Astrocyte (in vitro differentiated cells and primary cell): ENCODE results near the gene AMPD3. TPM values are rescaled to one million over a fixed set of nuclear protein-coding genes. Genes with fewer than 3 reads are reported as not detected.

Experiments used
- DNase-seq: peaks from one replicate; pipeline ENCODE4 v3.0.0-alpha.2; 2010; ENCODE audit warnings: low read depth
- FAIRE-seq: peaks from 2 replicates; lab custom pipeline; 2011; peaks lifted over from hg19 to GRCh38; lab: Jason Lieb, UNC
- H2AFZ ChIP-seq: 2 replicates; pipeline ENCODE4 v1.6.0; 2012; ENCODE audit warnings: low read depth, low read length, inconsistent platforms
- H3K27ac ChIP-seq: 2 replicates; pipeline ENCODE4 v1.5.1; 2011; ENCODE audit warnings: low read depth, low read length, inconsistent platforms
- H3K27me3 ChIP-seq: 2 replicates; pipeline ENCODE4 v1.6.0; 2011; ENCODE audit warnings: low read length, inconsistent platforms; ENCODE audit not compliant: insufficient read depth
- H3K36me3 ChIP-seq: 2 replicates; pipeline ENCODE4 v1.5.1; 2011; ENCODE audit warnings: low read length, inconsistent platforms; ENCODE audit not compliant: insufficient read depth
- H3K4me1 ChIP-seq: 2 replicates; pipeline ENCODE4 v1.5.1; 2011; ENCODE audit warnings: low read length, inconsistent platforms; ENCODE audit not compliant: insufficient read depth
- H3K4me2 ChIP-seq: 2 replicates; pipeline ENCODE4 v1.6.0; 2012; ENCODE audit warnings: low read length, inconsistent platforms
- H3K4me3 ChIP-seq: 2 replicates; pipeline ENCODE4 v1.5.1; 2011; ENCODE audit warnings: low read depth, mild to moderate bottlenecking, low read length, inconsistent platforms; ENCODE audit not compliant: insufficient read depth
- H3K79me2 ChIP-seq: 2 replicates; pipeline ENCODE4 v1.6.0; 2012; ENCODE audit warnings: mild to moderate bottlenecking, low read length, inconsistent platforms; ENCODE audit not compliant: insufficient read depth
- H3K9ac ChIP-seq: 2 replicates; pipeline ENCODE4 v1.6.0; 2012; ENCODE audit warnings: mild to moderate bottlenecking, low read length, inconsistent platforms
- H3K9me3 ChIP-seq: 2 replicates; pipeline ENCODE4 v1.5.1; 2012; ENCODE audit warnings: low read depth, mild to moderate bottlenecking, low read length, inconsistent platforms; ENCODE audit not compliant: insufficient read depth
- H4K20me1 ChIP-seq: 2 replicates; pipeline ENCODE4 v1.6.0; 2012; ENCODE audit warnings: low read length, inconsistent platforms; ENCODE audit not compliant: insufficient read depth
- H3K27ac Mint-ChIP-seq: one replicate; pipeline ENCODE4 v1.8.0; 2021; ENCODE audit warnings: mild to moderate bottlenecking, mixed read lengths; ENCODE audit not compliant: unreplicated experiment
- H3K27me3 Mint-ChIP-seq: one replicate; pipeline ENCODE4 v1.8.0; 2021; ENCODE audit warnings: low read depth, mixed read lengths; ENCODE audit not compliant: unreplicated experiment
- H3K36me3 Mint-ChIP-seq: one replicate; pipeline ENCODE4 v1.8.0; 2021; ENCODE audit warnings: low read depth, mixed read lengths; ENCODE audit not compliant: unreplicated experiment
- H3K4me1 Mint-ChIP-seq: one replicate; pipeline ENCODE4 v1.8.0; 2021; ENCODE audit warnings: low read depth, mixed read lengths; ENCODE audit not compliant: unreplicated experiment
- H3K4me3 Mint-ChIP-seq: one replicate; pipeline ENCODE4 v1.8.0; 2021; ENCODE audit warnings: mild to moderate bottlenecking, moderate library complexity, mixed read lengths; ENCODE audit not compliant: unreplicated experiment
- H3K9me3 Mint-ChIP-seq: one replicate; pipeline ENCODE4 v1.8.0; 2021; ENCODE audit warnings: mild to moderate bottlenecking, mixed read lengths; ENCODE audit not compliant: unreplicated experiment
- CTCF ChIP-seq: IDR thresholded peaks from 2 replicates; pipeline ENCODE4 v1.5.1; 2011; ENCODE audit warnings: low read depth, mild to moderate bottlenecking, inconsistent platforms, low read length, moderate library complexity; ENCODE audit not compliant: insufficient read depth
- EZH2 ChIP-seq: IDR thresholded peaks from 2 replicates; pipeline ENCODE4 v1.6.1; 2012; ENCODE audit warnings: mild to moderate bottlenecking, low read length, inconsistent platforms; ENCODE audit not compliant: insufficient read depth
- total RNA-seq: library from RNA; stranded (reverse); gene quantifications from 2 replicates; pipeline ENCODE4 v1.2.1, GENCODE V29; 2021

The AMPD3 gene
- total RNA-seq, 1 donor from 2014 or later: 5.6 TPM

- Mint-ChIP-seq H3K9me3 (no peaks in the 10 kb centered on the region), H3K4me3 (no peak overlapping the region), H3K4me1 (no peaks in the 10 kb centered on the region), H3K27ac (no peak overlapping the region), H3K27me3 (no peaks in the 10 kb centered on the region), H3K36me3 (peaks cover 3% of the 10 kb centered on the region)
- peaks cover 5% of the 10 kb centered on the region for H3K4me1 ChIP-seq
- H4K20me1 ChIP-seq: no peaks in the 10 kb centered on the region
- H3K36me3 ChIP-seq: no peaks in the 10 kb centered on the region
- FAIRE-seq (no peak), DNase-seq (no peak)
- H2AFZ ChIP-seq: no peak overlapping the region
- no peak overlapping the region for H3K27ac ChIP-seq
- H3K9ac ChIP-seq: no peak overlapping the region
- no peaks in the 10 kb centered on the region for H3K27me3 ChIP-seq
- no peaks in the 10 kb centered on the region for H3K9me3 ChIP-seq
- TF ChIP-seq EZH2 (no peak), CTCF (no peak)
- no peak overlapping the region for H3K4me3 ChIP-seq
- no peaks in the 10 kb centered on the region for H3K79me2 ChIP-seq
- H3K4me2 ChIP-seq: no peak overlapping the region
These were observed 50.9 kb downstream of the AMPD3 start for GRCh38 chr11:10506008-10506370.

GRCh38 chr11:10511181-10511621 is 56.1 kb downstream of the AMPD3 start:
- Histone ChIP-seq H3K9me3 (no peaks in the 10 kb centered on the region), H3K27me3 (no peaks in the 10 kb centered on the region), H3K79me2 (no peaks in the 10 kb centered on the region), H3K4me3 (no peak overlapping the region), H2AFZ (no peak overlapping the region), H4K20me1 (no peaks in the 10 kb centered on the region), H3K4me2 (no peak overlapping the region), H3K36me3 (no peaks in the 10 kb centered on the region), H3K4me1 (no peaks in the 10 kb centered on the region), H3K9ac (no peak overlapping the region), H3K27ac (no peak overlapping the region)
- Mint-ChIP-seq H3K27me3 (no peaks in the 10 kb centered on the region), H3K36me3 (no peaks in the 10 kb centered on the region), H3K4me3 (no peak overlapping the region), H3K9me3 (no peaks in the 10 kb centered on the region), H3K4me1 (peaks cover 12% of the 10 kb centered on the region), H3K27ac (no peak overlapping the region)
- FAIRE-seq (no peak), DNase-seq (no peak)
- TF ChIP-seq EZH2: no peak
- TF ChIP-seq CTCF: no peak

GRCh38 chr11:10514202-10514601 is 59.1 kb downstream of the AMPD3 start:
- no peak for FAIRE-seq
- H3K36me3 ChIP-seq: no peaks in the 10 kb centered on the region
- Mint-ChIP-seq H3K4me3 (no peak overlapping the region), H3K9me3 (no peaks in the 10 kb centered on the region), H3K36me3 (no peaks in the 10 kb centered on the region), H3K27me3 (no peaks in the 10 kb centered on the region), H3K27ac (peak overlapping the region; percentile 56), H3K4me1 (peaks cover 12% of the 10 kb centered on the region)
- no peak for DNase-seq
- H3K9ac ChIP-seq: no peak overlapping the region
- H3K9me3 ChIP-seq: no peaks in the 10 kb centered on the region
- no peak overlapping the region for H3K27ac ChIP-seq
- TF ChIP-seq CTCF: no peak
- no peak for TF ChIP-seq EZH2
- no peaks in the 10 kb centered on the region for H4K20me1 ChIP-seq
- H3K4me1 ChIP-seq: no peaks in the 10 kb centered on the region
- no peaks in the 10 kb centered on the region for H3K79me2 ChIP-seq
- no peak overlapping the region for H2AFZ ChIP-seq
- no peak overlapping the region for H3K4me2 ChIP-seq
- H3K27me3 ChIP-seq: no peaks in the 10 kb centered on the region
- H3K4me3 ChIP-seq: no peak overlapping the region
